NK-92 (cell line): ENCODE measurements around the gene NMRAL1.

ENCODE experiments used
- DNase-seq: peaks from one replicate; lab custom pipeline; 2025; ENCODE audit not compliant: unreplicated experiment; lab: John Stamatoyannopoulos, UW

Gene NMRAL1

DNA sequence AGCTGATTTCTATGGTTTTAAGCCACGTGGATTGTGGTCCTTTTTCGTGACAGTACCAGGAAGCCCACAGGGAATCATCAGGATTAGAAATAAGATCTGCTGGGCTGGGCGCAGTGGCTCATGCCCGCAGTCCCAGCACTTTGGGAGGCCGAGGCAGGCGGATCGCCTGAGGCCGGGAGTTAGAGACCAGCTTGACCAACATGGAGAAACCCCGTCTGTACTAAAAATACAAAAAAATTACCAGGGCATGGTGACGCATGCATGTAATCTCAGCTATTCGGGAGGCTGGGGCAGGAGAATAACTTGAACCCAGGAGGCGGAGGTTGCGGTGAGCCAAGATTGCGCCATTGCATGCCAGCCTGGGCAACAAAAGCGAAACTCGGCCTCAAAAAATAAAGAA lies 6.5 kb downstream of the NMRAL1 start:
- DNase-seq, result no peak

DNA sequence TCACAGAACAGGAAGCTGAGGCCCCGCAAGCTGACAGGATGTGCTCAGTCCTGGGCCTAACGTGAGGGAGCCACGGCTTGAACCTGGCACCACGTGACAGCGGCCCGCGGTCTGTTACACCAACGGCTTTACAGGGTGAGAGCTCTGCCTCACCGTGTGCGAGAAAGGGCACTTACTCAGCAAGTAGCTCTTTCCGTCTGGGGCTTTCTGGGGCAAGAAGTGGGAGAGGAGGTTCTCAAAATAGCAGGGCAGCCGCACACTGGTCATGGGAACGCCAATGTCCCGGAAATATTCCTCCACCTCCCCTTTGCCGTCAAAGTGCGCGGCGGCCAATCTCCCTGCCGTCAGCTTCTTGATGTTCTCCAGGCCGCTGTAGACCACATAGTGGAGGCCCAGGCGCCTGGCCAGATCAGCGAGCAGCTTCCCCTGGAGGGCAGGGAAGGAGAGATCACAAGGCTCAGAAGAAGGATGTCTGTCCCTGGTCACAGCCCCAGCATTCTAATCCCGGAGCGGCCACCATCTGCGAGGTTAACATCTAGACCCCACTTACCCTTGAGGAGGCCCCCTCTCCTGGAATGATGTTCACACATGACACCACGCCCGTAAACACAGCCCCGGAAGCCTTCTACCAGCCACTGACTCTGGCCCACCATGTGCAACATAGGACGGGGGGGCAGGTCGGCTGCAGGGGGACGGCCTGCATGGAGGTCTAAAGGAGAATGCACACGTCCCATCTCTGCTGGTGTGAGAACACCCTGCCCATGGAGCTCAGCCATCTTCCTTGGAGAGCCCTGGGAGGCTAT lies 8.2 kb downstream of the NMRAL1 start:
- no peak for DNase-seq

DNA sequence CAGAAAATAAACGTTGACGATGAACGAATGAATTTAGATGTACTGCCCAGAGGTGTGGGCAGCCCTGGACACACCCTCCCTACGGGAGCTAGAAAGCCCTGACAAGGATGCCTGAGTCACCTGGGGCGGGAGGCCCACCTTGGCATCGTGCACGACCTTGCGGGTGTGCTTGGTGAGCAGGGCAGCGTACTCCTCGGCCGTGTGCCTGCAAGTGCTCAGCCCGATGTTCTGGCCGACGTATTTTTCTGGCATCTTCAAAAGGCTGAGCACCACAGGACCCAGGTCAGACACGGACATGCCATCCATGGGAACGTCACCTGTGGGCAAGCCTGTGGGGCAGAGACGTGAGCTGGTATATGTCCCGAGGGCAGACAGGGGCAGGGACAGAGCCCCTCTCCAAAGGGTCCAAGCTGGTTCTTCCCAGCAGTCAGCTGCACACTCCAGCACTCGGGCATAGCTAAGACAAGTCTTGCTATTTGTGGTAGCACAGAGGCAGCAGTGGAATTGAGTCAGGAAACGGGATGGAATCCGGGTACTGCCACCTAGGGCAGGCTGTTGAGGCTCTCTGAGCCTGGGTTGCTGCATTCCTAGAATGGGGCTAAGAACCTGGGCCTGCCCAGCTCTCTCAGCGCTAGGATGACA lies 10.8 kb downstream of the NMRAL1 start:
- no peak for DNase-seq

DNA sequence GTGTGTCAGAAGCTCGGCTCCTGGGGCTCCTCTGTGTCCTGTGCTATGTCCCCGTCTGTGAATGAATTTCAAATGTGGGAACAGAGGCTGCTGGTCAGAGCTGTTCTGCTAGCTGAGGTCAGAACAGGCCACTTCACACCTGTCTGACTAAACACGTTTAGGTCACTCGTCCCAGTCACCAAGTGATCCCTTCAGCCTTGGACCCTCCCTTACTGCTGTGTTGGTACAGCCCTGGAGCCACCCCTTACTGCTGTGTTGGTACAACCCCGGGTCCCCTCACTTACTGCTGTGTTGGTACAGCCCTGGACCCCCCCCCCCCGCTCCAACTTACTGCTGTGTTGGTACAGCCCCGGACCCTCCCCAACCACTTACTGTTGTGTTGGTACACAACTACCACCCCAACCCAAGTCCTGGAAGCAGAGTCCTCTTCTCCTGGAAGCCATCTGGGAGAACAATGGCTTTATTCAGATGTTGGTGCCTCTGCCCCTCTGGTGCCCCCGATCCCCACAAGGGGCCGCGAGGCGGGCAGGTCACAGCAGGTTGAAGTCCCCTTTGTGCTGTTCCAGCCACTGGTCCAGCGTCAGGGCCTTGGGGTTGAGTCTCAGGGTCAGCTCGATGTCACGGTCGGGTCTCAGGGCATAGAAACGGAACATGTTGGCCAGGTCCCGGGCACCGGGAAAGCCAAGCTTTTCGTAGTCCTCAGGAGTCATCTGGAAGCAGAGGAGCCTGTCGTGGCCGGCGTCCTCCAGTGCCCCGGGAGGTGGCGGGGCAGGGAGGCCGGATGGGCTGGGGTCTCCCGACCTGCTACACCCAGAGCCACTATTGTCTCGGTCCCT lies 13.0 kb downstream of the NMRAL1 start:
- no peak for DNase-seq

DNA sequence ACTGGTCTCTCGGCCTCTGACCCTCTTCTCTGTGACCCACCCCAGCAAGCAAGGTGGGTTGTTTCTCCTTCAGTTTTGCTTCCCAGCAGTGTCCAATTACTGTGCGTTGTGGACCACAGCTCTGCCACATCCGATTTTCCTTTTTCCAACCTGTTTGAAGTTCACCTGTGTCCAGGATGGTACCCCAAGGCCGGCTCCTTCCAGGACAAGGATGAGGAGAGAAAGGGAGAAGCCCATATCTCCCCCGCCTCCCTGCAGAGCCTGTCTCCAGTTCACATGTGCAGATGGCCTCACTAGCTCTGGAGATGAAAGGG lies 13.5 kb downstream of the NMRAL1 start:
- DNase-seq, result no peak

DNA sequence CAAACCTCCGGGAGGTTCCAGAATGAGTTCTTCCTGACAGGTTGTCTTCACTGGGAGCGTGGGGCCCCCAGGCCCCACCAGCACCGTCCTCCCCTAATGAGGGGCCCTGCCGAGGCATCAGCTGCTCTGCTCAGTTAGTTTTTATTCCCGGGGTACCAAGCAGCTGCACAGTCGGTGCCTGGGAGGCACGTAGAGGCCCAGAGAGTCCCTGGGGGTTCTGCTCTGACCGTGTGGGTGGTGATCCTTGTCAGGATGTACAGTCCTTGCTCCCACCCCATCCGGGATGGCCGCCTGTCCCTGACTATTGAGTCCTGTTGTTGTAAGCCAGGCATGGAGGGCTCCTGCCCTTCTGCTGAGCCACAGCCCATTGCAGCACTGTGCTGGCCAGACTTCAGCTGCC lies 18.5 kb downstream of the NMRAL1 start:
- DNase-seq, result no peak

DNA sequence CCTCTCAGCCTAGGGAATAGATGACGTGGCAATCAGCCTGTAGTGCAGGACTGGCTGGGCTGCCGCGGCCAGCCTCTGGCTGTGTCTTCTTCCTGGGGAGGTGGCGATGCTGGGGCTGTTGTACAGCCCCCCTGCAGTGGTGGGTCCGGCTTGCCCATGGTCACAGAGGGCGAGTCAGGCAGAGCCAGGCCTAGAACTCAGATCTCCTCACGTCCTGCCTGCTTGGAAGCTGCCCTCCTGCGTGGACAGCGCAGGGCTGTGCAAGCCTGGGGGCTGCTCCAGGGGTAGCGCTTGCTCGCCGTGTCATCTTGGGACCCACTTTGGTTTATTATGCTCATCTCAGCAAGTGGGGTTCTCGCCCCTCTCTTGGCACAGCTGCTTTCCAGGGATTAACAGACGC lies 19.3 kb downstream of the NMRAL1 start:
- DNase-seq, result no peak

DNA sequence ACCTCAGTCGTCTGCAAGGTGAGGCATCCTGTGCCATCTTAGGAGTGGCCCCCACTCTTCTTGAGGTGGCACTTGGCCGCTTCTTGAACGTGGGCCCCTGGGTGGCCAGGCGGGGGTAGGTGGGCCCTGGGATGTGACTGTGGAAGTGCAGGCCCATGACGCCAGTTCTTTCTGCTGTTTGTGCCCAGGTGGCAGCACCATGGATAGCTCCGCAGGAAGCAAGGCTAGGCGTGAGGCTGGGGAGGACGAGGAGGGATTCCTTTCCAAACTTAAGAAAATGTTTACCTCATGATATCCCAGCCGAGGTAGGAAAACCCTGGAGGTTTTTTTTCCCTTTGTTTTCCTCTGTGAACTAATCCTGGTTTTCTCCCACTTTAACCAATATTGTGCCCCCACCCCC lies 19.8 kb downstream of the NMRAL1 start:
- no peak for DNase-seq

DNA sequence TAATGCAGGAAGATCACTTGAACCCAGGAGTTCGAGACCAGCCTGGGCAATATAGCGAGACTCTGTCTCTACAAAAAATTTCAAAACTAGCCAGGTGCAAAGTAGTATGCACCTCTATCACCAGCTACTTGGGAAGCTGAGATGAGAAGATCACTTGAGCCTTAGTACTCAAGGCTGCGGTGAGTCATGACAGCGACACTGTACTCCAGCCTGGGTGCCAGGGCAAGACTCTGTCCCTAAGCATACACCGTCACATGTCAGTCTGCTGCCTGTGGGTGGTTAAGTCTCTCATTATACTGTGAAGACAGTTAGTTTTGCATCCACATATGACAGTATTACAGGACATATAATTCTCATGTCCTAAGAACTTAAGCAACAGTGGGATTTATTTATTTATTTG lies 21.8 kb downstream of the NMRAL1 start:
- DNase-seq, result no peak

DNA sequence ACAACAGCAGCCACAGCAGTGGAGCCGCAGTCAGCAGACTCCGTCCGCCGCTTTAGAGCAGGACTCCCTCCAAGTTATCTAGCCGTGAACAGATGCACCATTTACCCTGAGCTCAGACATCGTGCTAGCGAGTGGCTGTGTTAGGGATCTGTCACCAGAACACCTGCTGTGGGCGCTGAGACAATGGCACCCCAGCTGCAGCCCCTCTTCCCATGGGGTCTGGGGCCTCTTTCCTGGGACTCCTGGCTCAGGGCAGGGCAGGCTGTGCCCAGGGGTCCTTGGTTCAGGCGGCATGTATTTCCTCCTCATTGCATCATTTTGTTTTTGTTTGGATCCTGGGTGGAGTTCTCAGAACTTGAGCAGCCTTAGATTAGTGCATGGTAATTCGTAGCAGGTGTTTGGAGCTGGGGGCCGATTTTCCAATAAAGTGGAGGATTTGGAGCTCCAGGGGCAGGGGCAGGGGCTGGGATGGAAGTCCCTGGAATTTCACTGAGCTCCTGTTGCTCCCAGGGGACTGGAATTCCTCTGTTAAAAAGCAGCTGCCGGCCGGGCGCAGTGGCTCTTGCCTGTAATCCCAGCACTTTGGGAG lies 23.4 kb downstream of the NMRAL1 start:
- DNase-seq, result no peak

DNA sequence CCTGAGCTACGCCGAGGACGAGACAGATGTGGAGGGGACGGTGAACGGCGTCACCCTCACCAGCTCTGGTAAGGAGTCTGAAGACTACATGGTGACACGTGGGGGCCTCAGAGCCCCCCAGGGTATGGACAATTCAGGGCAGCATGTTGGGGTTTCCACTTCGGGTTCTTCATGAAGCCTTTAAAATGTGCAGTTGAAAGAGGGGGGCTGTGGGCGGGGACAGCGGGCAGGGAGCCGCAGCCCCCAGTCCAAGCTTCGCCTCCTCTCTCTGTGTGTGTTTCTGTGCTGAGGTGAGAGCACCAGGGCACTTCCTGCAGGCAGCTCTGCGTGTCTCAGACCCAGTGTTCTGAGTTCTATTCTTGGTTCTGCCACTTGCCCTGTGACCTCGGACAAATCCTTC lies 24.0 kb downstream of the NMRAL1 start:
- no peak for DNase-seq

DNA sequence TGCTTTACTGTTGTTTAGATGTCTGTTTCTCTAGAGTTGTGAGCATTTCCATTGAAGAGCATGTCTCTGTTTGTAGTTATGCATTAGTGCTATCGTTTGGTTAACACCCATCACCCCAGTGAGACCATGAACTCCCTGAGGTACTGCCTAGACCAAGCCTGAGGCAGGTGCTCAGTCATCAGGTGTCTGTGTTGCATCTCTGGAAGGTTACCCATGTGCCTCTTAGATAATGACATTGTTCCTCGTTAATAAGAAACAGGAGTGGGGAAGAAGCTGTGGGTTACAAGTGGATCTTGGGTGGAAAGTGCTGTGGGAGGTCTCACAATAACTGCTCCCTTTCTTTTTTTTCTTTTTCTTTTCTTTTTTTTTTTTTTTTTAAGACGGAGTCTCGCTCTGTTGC lies 30.4 kb downstream of the NMRAL1 start:
- DNase-seq, result no peak

DNA sequence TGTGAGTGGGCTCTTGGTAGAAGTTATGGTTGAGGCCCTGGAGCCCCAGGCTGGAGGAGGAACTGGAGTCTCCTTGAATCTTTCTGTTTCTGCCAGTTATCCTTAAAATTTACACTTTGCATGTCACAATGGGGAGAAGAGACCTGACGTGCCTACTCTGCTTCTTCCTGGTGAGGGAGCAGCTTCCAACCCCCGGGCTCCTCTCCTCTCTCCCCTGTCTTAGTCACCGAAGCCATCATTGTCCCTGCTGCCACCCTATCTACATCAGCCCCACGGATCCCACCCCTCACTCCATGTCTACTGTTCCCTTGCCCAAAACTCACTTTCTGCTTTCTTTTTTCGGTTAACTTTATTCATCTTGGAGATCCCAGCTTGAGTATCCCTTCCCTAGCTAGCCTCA lies 31.2 kb downstream of the NMRAL1 start:
- DNase-seq, result no peak

DNA sequence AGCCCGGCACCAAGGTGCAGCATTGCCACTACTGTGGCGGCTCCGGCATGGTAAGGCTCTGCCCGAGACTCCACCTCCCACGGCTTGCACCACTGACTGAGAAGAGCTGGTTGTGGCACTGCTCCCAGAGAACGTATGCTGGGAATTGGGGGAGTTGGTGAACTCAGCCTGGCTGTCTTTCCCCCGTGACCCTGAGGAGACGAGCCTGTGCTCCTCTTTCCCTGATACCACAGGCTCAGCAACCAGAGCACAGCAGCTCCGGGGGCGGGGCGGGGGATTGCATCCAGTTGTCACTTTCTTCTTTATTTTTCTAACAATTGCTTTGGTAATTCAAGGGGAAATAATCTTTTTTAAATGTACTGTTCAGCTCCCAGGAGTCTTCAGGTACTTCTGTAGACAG lies 32.1 kb downstream of the NMRAL1 start:
- no peak for DNase-seq

DNA sequence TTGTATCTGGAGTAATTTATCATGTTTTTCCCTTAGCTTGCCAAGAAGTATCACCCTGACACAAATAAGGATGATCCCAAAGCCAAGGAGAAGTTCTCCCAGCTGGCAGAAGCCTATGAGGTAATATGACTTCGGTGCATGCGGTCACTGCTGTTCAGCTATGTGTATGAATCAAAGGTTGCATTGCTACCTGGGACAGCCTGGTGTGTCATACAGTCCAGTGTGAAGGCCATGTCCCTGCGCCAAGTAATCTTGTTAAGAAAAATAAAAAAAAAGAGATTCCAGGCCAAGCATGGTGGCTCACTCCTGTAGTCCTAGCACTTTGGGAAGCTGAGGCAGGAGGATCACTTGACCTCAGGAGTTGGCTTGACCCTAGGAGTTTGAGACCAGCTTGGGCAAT lies 37.1 kb downstream of the NMRAL1 start:
- DNase-seq, result no peak

DNA sequence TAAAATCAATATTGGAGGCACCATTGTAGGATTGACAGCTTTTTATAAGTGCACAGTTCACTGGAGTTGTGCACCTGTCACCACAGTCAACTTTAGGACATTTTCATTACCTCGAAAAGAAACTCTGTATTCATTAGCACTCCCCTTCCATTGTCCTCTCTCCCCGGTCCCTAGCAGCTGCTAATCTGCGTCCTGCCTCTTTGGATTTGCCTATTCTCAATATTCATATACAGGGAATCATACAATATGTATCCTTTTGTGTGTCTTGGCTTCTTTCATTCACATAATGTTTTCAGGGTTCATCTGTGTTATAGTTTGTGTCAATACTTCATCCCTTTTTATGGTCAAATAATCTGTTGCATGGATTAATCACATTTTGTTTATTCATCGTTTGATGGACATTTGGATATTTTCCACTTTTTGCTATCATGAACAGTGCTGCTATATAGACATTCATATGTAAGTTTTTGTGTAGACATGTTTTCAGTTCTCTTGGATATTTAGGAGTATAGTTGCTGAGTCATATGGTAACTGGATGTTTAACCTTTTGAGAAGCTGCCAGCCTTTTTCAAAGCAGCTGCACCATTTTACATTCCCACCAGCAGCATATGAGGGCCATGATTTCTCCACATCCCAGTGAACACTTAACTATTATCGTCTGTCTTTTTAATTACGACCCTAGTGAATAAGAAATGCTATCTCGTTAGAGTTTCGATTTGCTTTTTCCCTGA lies 38.9 kb downstream of the NMRAL1 start:
- DNase-seq, result no peak

DNA sequence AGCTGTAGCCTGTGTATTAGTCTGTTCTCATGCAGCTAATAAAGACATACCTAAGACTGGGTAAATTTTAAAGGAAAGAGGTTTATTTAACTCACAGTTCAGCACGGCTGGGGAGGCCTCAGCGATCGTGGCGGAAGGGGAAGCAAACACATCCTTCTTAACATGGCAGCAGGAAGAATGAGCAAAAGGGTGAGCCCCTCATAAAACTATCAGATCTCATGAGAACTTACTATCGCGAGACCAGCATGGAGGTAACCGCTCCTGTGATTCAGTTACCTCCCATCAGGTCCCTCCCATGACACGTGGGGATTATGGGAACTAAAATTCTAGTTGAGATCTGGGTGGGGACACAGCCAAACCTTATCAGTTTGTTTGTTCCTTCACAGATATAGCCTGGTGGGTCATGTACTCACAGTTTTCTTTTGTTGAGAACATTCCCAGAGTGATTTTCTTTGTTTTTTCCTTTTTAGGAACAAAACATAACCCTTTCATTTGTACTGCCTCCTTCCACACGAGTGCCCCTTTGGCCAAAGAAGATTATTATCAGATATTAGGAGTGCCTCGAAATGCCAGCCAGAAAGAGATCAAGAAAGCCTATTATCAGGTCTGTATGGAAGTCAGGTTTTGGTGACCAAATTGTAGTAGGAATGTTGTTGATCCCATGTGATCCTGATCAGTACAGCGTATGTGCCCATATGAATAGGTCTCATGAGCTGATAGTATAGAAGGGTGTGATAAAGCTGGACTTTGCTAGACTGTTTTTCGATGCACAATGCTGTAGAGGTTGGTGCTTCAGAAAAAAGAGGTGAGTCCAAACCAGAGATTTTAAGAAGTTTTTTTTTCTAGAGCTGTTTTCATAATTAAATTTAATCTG lies 40.3 kb downstream of the NMRAL1 start:
- no peak for DNase-seq

DNA sequence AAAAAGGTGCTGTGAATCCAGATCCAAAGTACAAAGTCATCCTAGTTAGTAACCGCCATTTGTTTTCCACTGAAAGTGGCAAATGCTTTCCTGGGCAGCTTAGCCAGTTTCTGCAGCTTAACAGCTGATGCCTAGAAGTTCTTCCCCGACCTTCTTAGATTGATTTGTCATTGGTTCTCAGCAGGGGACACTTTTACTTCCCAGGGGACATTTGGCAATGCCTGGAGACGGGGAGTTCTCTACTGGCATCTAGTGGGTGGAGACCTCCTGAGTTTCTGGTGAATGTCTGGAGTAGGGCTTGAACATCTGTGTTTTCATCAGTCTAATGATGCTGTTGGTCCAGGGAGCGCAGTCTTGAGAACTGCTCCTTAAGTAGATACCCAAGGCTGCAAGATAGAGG lies 41.2 kb downstream of the NMRAL1 start:
- no peak for DNase-seq

DNA sequence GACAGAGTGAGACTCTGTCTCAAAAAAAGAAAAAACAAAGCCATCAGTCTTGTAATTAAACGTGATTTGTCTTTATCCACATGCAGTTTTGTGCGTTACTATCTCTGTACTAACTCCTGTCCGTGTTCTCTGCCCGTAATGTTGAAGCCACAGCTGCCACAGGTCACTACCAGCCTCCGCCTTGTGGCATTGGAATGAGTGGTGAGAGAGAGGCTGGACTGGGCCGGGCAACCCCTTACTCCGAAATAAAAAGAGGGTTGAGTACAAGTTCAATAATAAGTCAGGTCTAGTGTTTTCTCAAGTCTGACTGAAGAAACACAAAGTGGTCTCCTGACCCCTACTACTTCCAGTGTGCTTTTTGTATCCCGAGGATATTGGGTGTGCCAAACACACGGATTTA lies 43.4 kb downstream of the NMRAL1 start:
- DNase-seq, result no peak

DNA sequence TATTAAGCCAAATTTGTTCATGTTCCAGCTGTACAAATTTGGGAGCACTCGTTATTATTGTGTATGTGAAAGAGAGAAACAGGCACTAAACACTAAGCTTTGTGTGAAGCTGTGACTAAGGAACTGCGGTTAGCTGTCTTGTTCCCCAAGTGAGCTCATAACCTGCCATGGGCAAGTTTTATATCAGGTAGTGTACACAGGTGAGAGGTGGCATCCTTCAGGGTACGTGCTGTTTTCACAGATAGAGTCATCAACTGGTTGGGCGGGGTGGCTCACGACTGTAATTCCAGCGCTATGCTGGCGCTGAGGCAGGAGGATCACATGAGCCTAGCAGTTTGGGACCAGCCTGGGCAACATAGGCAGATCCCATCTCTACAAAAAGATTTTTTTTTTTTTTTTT lies 45.9 kb downstream of the NMRAL1 start:
- DNase-seq, result no peak
